GM19397 (cell line): ENCODE measurements around the gene REM2.

ENCODE experiments used
- ATAC-seq: cut with Tn5 transposase; IDR thresholded peaks from one replicate; pipeline ENCODE4 v1.9.1; 2021; ENCODE audit warnings: mild to moderate bottlenecking, moderate library complexity; ENCODE audit not compliant: unreplicated experiment

Gene REM2

DNA sequence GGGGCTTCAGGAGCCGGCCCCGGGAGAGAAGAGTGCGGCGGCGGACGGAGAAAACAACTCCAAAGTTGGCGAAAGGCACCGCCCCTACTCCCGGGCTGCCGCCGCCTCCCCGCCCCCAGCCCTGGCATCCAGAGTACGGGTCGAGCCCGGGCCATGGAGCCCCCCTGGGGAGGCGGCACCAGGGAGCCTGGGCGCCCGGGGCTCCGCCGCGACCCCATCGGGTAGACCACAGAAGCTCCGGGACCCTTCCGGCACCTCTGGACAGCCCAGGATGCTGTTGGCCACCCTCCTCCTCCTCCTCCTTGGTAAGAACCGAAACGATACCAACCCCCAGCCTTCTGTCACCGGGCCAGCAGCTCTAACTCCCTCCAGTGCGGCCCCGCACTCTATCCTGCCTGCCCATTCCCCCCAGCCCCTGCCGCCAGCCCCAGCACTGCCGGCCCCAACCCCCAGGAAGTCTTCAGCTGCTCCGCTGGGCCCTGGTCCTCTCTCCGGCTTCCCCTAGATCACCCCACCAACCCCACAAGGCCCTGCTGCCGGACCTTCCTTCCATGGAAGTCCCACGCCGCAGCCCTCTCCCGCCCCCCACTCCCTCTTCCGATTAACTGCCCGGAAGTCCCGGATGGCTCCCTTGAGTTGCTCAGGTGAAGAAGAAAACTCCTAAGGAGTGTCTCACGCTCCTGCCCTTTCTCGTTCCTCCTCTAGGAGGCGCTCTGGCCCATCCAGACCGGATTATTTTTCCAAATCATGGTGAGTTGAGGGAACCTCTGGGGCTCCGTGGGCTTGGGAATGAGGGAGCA, 10.8 kb upstream of the REM2 start:
- peak; percentile 20 for ATAC-seq

DNA sequence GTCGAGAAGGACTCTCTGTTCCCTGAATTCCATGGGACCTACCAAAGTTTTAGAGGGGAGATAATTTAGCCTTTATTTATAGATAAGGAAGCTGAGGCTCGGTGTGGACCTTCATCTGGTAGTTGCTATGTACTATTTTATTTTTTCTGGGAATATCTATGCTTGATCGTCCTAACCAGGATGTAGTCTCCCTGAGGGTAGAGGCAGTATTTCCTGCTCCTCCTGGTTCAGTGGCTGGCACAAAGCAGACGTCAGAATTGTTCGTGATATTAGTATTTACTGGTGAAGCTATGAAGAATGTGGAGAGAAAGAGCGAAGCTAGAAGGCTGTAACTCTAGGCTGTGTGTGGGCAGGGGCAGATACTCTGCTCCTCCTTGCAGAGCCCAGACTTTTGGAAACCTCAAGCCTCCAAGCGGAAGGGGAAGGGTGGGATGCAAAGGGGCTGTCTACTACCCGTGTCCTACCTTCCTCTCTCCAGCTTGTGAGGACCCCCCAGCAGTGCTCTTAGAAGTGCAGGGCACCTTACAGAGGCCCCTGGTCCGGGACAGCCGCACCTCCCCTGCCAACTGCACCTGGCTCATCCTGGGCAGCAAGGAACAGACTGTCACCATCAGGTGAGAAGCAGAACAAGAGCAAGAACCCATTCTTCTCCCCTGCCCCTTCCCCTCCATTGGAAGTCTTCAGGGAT, 10.0 kb upstream of the REM2 start:
- ATAC-seq = no peak

DNA sequence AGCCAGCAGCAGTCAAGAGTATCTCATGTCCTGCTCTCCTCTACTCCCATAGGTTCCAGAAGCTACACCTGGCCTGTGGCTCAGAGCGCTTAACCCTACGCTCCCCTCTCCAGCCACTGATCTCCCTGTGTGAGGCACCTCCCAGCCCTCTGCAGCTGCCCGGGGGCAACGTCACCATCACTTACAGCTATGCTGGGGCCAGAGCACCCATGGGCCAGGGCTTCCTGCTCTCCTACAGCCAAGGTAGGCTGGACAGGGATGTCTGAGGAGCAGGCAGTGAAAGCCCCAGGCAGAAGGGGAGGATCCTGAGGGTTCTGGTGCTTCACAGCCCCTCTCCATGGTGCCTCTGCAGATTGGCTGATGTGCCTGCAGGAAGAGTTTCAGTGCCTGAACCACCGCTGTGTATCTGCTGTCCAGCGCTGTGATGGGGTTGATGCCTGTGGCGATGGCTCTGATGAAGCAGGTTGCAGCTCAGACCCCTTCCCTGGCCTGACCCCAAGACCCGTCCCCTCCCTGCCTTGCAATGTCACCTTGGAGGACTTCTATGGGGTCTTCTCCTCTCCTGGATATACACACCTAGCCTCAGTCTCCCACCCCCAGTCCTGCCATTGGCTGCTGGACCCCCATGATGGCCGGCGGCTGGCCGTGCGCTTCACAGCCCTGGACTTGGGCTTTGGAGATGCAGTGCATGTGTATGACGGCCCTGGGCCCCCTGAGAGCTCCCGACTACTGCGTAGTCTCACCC, 7.8 kb upstream of the REM2 start:
- ATAC-seq = no peak

DNA sequence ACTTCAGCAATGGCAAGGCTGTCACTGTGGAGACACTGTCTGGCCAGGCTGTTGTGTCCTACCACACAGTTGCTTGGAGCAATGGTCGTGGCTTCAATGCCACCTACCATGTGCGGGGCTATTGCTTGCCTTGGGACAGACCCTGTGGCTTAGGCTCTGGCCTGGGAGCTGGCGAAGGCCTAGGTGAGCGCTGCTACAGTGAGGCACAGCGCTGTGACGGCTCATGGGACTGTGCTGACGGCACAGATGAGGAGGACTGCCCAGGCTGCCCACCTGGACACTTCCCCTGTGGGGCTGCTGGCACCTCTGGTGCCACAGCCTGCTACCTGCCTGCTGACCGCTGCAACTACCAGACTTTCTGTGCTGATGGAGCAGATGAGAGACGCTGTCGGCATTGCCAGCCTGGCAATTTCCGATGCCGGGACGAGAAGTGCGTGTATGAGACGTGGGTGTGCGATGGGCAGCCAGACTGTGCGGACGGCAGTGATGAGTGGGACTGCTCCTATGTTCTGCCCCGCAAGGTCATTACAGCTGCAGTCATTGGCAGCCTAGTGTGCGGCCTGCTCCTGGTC, 7.2 kb upstream of the REM2 start:
- no peak for ATAC-seq

DNA sequence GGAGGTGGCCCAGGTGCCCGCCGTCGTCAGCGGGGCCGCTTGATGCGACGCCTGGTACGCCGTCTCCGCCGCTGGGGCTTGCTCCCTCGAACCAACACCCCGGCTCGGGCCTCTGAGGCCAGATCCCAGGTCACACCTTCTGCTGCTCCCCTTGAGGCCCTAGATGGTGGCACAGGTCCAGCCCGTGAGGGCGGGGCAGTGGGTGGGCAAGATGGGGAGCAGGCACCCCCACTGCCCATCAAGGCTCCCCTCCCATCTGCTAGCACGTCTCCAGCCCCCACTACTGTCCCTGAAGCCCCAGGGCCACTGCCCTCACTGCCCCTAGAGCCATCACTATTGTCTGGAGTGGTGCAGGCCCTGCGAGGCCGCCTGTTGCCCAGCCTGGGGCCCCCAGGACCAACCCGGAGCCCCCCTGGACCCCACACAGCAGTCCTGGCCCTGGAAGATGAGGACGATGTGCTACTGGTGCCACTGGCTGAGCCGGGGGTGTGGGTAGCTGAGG, 6.0 kb upstream of the REM2 start:
- no peak for ATAC-seq

DNA sequence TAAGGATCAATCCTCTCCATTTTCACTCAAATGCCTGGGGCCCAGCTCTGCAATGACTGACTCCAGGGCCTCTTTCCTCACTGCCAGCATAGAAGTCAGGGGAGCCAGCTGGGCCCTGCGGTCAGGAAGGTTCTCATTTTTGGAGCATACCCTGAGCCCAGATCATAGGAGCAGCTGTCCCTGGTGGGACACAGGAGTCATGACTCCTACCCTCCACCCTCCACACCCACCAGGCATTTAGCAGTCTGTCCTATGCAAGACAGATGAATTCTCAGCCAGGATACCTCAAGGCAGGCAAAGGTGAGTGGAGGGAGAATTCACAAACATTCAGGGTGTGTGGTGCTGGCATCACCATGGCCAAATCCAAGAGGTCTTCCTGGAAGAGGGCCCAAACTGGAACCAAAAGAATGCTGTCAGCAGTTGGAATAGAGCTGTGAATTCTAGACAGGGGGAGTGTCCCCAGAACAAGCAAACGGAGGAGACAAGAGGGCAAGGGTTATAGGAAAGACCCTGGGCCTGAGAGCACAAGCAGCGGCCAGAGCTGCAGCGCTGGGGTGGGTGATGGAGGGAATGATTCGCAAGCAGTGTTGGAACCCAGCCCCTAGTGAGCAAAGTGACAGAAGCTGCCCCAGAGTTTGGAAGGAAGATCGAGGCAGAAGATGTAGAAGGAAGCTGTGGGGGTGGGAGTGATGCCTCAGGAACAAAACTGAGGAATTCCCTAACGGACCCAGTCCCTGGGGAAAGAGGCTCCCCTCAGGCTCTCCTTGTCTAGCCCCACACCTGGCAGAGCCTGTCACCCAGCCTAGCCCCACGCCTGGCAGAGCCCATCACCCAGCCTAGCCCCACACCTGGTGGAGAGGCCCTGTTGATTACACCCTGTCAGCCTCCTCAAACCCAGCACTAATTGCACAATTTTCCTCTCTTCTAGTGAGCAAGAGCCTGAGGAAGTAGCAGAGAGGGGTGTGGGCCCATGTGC, 4.5 kb upstream of the REM2 start:
- ATAC-seq = no peak

DNA sequence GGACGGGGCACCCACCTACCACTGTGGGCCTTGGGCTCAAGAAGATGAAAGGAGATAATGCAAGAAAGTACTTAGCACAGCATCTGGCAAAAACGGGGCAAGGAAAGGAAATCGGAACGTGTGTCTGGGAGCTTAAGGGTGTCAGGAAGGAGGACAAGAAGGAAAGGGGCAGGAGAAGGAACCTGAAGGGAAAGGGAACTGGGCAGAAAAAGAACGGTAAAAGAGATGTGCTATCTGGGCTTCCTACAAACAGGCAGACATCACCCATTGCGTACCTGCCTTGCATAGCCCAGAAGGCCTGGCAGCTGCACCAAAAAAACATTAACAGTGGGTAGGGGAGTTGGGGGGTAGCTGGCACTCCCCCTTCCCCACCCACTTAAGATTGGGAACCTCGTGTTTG, 958 bp upstream of the REM2 start:
- no peak for ATAC-seq

DNA sequence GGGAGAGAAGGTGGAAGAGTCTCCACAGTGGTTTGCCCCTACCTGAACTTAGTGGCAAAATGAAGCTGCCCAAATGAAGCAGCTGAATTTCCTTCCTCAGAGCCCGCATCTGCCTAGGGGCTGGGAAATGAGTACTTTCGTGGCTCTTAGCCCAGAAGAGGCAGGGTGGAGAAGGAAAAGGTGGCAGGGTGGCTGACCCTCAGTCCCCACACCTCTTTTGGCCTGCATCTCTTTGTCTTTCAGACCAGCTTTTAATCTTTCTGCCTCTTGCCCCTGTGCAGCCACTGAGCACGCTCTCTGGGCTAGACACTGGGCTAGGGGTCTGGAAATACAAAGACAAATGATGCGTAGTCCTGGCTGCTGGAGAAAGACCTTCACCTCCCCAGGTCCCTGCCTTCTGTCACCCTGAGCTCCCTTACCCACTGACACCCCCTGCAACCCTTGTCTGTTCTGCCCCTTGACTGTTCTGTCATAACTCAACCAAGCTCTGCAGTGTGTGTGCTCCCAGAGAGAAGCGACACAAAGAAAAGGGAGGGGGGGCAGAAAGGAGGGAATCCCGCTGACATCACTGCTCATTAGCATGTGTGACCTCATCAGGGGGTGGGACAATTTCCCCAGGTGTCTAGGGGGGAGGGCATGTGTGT, 371 bp upstream of the REM2 start:
- ATAC-seq = no peak

DNA sequence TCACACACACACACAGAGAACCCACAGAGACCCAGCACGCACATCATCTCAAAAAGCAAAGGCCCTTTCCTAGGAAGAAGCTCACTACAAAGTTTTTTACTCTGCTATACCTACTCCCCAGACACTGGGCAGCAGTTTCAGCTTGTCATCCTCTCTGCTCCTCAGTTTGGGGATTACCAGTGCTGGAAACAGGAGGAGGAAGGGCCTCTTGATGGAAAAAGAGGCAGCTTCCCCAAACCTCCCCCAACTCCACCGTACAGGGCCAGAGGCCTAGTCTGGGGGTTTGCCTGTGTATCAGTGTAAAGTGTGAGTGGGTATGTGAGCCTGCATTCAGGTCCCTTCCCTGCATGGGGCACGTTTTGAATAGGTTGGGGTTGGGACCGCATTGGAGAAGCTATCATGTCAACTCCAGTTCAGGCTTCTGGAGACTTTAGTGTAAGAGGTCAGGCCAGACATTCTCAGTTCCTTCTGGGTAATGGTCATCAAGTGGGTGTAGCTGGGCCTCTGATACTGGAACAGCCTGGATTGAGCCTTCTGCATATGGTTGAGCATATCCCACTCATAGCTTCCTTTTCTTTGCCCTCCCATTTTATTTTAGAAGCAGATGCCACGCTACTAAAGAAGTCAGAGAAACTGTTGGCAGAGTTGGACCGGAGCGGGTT, 1.2 kb downstream of the REM2 start:
- no peak for ATAC-seq

DNA sequence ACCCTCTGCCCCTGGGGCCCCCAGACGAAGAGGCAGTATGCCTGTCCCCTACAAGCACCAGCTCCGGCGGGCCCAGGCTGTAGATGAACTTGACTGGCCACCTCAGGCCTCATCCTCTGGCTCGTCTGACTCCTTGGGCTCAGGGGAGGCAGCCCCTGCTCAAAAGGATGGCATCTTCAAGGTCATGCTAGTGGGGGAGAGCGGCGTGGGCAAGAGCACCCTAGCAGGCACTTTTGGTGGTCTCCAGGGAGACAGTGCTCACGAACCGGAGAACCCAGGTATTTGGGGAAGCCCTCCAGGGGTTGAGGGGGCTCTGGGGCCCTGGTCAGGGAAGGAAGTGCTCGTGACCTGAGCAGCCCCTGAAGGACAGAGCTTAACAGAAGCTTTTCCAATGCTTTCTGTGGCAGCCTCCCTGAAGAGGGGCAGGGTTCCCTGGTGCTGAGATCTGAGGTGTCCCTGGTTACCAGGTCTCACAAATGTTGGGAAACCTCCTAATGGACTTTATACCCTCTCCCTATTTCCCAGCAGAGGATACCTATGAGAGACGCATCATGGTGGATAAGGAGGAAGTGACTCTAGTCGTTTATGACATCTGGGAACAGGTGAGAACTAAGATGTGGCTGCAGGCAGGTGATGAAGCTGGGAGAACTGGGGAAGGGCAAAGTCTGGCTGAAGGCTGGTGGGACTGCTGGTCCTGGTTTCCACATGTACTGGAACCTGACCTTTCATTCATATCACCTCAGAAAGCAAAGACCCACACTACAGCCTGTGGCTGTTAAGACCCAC, 1.9 kb downstream of the REM2 start:
- ATAC-seq = no peak

DNA sequence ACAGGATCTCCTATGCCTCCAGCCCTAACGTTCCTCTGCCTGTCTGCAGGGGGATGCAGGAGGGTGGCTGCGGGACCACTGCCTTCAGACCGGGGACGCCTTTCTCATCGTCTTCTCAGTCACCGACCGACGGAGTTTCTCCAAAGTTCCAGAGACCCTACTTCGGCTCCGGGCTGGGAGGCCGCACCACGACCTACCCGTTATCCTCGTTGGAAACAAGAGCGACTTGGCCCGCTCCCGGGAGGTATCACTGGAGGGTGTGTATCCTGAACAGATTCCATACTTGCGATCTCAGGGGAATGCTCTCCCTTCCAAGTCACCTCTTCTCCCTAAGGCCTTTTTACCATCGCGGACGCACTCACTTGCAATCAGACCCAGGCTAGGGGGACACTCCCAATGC, 3.0 kb downstream of the REM2 start:
- ATAC-seq = no peak

DNA sequence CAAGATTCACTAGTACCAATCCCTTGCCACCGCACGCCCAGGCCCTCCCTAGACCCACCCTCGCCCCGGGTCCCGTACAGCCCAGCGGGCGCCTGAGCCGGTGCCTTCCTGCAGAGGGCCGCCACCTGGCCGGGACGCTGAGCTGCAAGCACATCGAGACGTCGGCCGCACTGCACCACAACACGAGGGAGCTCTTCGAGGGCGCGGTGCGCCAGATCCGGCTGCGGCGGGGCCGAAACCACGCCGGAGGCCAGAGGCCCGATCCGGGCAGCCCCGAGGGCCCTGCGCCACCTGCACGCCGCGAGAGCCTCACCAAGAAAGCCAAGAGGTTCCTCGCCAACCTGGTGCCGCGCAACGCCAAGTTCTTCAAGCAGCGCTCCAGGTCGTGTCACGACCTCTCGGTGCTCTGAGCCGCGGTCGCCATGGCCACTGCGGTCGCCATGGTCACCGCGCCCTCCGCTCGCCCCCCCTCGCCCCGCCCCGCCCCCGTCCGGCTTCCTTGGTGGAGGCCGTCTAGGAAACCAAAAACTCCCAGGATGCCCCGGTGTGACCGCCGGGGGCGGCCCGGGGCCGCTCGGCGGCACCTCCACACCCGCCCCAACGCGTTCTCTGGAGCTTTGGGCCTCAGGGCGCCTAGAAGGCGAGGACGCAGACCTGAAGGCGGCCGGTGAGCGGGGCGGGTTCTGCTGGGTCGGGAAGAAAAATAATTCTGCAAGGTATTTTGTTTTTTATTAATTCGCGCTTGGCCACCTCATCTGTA, 3.7 kb downstream of the REM2 start:
- peak; percentile 60 for ATAC-seq

DNA sequence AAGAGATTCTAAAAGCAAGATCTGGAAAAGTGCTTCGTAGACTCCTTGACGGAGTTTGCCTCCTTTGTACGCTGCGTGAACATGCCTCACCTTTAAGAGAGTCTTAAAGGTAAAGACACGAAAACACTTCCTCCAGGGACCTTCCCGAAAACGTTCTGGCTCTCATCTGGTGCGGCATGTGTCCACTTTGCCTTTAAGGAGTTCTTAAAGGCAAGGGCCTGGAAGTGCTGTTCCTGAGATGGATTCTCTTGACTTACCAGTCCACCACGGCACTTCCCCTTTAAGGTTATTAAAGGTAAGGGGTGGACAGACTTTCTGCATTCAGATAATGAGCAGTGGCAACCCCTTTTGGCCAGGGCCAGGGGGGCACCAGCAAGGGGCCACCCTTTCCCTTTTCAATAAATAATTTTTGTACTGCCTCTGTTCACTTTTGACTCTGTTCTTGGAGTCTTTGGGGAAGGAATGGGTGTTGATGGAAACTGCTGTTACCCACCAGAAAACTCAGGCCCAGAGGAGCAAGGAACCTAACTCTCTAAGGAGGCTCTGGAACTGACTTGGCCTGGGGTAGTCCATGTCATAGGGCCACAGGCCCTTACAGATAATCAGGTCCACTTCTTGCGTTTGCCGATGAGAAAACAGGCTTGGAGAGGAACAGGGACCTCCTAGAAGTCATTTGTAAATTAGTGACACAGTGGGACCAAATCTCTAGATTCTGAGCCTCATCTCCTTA, 4.4 kb downstream of the REM2 start:
- peak; percentile 26 for ATAC-seq

DNA sequence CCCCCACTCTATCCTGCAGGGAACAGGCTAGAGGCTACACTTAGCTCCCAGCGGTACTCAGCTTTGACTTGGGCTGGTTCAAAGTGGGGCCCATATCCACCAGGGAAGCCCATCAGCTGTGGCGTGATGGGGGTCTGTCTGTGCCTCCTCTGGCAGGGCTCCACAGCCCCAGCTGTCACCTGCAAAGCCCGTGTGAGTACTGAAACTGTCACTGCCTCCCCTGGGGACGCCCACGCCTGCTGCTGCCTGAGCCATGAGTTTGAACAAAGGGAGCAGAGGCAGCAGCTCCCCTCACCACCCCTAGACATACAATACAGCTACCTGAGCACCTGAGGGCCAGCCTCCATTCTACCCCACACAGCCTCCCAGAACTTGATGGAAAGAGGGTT, 5.0 kb downstream of the REM2 start:
- peak; percentile 37 for ATAC-seq

DNA sequence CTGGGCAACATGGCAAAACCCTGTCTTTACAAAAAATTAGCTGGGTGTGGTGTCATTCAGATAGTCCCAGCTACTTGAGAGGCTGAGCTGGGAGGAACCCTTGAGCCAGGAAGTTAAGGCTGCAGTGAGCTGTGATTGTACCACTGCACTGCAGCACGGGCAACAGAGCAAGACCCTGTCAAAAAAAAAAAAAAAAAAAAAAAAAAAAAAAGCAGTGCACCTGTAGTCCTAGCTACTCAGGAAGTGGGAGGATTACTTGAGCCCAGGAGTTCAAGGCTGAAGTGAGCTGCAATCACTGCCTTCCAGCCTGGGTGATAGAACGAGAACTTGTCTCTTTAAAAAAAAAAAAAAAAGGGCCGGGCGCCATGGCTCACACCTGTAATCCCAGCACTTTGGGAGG, 5.6 kb downstream of the REM2 start:
- ATAC-seq = no peak

DNA sequence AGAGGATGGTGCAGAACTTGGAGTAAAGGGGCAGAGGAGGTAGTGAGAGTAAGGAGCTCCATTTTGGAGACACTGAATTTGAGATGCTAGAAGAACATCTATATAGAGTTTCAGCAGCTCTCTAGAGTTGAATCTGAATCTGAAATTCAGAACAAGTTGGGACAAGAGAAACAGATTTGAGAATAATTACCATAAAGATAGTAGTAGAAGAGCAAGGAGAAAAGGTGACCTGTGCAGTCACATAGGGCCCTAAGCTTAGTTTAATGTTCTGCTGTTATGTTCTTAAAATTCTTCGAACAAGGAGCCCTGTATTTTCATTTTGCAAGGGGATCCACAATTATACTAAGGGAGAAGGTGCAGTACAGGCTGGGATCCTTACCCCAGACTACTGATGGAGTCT, 7.4 kb downstream of the REM2 start:
- no peak for ATAC-seq

DNA sequence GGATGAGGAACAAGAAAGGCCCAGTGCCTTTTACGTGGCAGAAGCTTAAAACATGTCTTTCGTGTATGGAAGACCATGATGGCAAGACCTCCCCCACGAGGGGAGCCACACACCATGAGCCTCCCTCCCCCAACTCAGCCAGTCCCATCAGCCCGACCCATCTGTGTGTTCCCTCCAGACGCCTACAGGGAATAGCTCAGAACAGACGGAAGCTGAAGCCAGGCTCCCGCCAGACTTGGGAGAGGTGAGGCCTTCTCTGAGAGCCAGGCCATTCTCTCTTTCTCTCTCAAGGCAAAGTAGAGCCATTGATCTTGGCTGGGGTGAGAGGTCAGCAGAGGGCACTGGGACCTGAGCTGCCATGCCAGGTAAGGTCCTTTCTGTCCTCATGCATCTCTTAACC, 9.5 kb downstream of the REM2 start:
- no peak for ATAC-seq
